Nephron progenitor cell (in vitro differentiated cells): ENCODE results near the gene TMBIM6.

Experiments used
- DNase-seq: peaks from one replicate; pipeline ENCODE4 v3.0.0; 2021
- H3K27ac Mint-ChIP-seq: 2 replicates; pipeline ENCODE4 v1.8.0; 2021; ENCODE audit warnings: mild to moderate bottlenecking, moderate library complexity, mixed read lengths
- H3K27me3 Mint-ChIP-seq: 2 replicates; pipeline ENCODE4 v1.8.0; 2021; ENCODE audit warnings: mild to moderate bottlenecking, low read depth, mixed read lengths; ENCODE audit not compliant: poor library complexity
- H3K36me3 Mint-ChIP-seq: 2 replicates; pipeline ENCODE4 v1.8.0; 2021; ENCODE audit warnings: low read depth, mixed read lengths
- H3K4me1 Mint-ChIP-seq: 2 replicates; pipeline ENCODE4 v1.8.0; 2021; ENCODE audit warnings: mixed read lengths
- H3K4me3 Mint-ChIP-seq: 2 replicates; pipeline ENCODE4 v1.8.0; 2021; ENCODE audit warnings: mild to moderate bottlenecking, moderate library complexity, mixed read lengths
- H3K9me3 Mint-ChIP-seq: 2 replicates; pipeline ENCODE4 v1.8.0; 2021; ENCODE audit warnings: mild to moderate bottlenecking, moderate library complexity, mixed read lengths
- TF ChIP-seq, protein P1 (sequence below): fragments of 200-600 bp; sonication (generic); IDR thresholded peaks from 2 replicates; pipeline ENCODE4 v1.5.0; 2021; ENCODE audit warnings: antibody characterized with exemption

TMBIM6 gene

DNA sequence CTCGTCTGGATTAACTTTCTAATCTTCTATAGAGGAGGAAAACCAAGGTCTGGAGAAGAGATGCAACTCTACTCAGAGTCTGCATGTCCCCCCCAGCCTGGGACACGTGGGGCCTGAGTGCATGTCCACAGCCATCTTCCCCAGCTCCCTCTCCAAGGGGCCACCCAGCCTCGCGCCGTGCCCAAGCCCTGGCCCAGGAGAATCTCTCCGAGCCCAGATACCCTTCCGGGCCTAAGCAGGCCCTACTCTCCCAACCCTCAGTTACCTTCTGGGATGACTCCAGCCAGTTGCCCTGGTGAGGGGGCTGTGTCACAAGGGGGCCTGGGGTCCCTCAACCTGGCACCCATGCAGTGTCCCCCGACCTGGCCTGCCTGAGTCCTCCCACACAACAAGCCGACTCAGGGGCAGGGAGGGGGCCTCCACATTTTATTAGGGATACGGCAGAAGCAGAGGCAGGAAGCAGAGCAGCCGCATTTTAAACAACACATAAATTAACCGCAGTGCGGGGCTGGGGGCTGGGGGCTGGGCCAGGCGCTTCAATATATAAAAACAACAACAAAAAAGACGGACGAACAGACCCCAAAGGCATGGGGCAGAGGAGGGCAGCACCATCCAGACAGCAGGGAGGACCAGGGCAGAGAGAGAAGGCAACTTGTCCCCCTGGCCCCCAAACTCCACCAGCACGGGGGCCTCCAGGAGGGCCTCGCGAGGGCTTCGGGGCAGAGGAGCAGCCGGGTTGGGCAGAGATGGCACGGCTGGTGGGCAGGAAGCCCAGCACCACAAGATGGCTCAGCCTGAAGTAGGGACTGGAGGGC, 49.6 kb downstream of the TMBIM6 start:
- Mint-ChIP-seq H3K27me3 (peaks cover 2% of the 10 kb centered on the region), H3K4me3 (peak overlapping the region; percentile 26), H3K27ac (peak overlapping the region; percentile 80), H3K4me1 (peaks cover 17% of the 10 kb centered on the region), H3K9me3 (peaks cover 8% of the 10 kb centered on the region), H3K36me3 (peaks cover 22% of the 10 kb centered on the region)
- DNase-seq = no peak
- TF ChIP-seq, protein P1, sequence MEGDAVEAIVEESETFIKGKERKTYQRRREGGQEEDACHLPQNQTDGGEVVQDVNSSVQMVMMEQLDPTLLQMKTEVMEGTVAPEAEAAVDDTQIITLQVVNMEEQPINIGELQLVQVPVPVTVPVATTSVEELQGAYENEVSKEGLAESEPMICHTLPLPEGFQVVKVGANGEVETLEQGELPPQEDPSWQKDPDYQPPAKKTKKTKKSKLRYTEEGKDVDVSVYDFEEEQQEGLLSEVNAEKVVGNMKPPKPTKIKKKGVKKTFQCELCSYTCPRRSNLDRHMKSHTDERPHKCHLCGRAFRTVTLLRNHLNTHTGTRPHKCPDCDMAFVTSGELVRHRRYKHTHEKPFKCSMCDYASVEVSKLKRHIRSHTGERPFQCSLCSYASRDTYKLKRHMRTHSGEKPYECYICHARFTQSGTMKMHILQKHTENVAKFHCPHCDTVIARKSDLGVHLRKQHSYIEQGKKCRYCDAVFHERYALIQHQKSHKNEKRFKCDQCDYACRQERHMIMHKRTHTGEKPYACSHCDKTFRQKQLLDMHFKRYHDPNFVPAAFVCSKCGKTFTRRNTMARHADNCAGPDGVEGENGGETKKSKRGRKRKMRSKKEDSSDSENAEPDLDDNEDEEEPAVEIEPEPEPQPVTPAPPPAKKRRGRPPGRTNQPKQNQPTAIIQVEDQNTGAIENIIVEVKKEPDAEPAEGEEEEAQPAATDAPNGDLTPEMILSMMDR = no peak

- no peak for DNase-seq
- H3K4me1 Mint-ChIP-seq = peaks cover 17% of the 10 kb centered on the region
- no peak overlapping the region for H3K27ac Mint-ChIP-seq
- TF ChIP-seq, protein P1 = no peak
- H3K9me3 Mint-ChIP-seq = peaks cover 8% of the 10 kb centered on the region
- H3K27me3 Mint-ChIP-seq = peaks cover 2% of the 10 kb centered on the region
- H3K36me3 Mint-ChIP-seq = peaks cover 22% of the 10 kb centered on the region
- H3K4me3 Mint-ChIP-seq = no peak overlapping the region
Observed at GRCh38 chr12:49791700-49792099, 50.3 kb downstream of the TMBIM6 start.

DNA sequence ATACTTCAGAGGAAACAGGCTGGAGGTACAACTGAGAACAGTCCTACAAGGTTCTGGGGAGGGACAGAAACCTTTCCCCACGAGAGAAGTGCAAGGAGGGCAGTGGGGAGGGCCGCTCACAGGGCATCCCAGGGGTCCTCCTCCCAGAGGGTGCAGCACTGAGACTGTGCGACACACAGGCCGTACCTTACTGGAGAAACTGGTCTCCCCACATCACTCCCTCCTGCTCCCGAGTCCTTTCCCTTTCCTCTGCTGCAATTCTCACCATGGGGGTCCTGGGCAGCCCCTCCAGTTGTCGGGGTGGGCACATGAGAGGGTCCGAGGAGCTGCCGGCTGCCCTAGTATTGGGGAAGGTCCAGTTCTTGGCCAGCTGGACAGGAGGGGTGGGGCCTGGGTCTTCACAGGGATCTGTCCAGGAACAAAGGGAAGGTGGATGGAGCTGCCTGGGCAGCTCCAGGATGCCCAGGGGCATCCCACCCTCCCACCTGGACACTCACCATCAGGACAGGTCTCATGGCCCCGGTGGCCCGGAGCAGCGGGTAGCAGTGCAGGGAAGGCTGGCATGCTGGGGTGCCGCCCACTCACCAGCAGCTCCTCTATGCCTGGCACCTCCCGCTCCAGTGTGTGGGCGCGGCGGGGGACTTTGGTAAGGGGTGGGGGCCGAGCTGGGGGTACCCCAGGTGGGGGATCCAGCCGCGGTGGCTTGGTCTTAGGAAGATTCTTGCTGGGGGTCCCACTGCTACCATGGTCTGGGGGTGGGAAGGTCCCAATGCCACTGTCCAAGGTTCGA, 51.0 kb downstream of the TMBIM6 start:
- TF ChIP-seq, protein P1 = no peak
- H3K27ac Mint-ChIP-seq = no peak overlapping the region
- no peak for DNase-seq
- no peak overlapping the region for H3K4me3 Mint-ChIP-seq
- H3K27me3 Mint-ChIP-seq = peaks cover 2% of the 10 kb centered on the region
- peaks cover 21% of the 10 kb centered on the region for H3K36me3 Mint-ChIP-seq
- H3K4me1 Mint-ChIP-seq = peaks cover 17% of the 10 kb centered on the region
- H3K9me3 Mint-ChIP-seq = peaks cover 7% of the 10 kb centered on the region

DNA sequence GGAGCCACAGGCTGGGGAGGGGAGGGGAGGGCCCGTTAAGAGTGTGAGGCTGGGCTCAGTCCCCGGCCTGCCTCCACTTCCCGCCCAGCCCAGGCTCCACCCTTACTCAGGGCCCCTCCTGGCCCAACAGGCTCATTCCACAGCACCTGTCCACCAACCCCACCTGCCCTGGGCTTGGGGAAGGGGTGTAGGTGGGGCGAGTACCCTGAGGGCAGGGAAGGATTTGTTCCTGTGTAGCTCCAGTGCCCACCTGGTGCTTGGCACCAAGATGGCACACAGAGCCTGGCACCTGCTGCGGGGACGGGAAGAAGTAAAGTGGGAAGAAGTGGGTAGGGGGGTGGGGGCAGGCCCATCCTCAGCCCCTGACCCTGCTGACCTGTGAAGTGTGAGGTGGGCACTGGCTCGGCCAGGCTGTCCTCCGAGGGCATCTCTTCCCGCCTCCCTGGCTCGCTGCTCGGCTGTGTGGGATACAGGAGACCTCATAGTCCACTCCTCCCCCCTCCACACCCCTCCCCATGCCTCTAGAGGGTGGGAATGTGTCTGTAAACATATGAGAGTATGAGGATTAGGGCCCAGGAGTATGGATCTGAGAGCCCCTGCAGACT, 51.7 kb downstream of the TMBIM6 start:
- Mint-ChIP-seq H3K9me3 (peaks cover under 1% of the 10 kb centered on the region), H3K4me3 (no peak overlapping the region)
- TF ChIP-seq, protein P1 = no peak

GRCh38 chr12:49793620-49794019, 52.3 kb downstream of the TMBIM6 start:
- Mint-ChIP-seq H3K27ac (no peak overlapping the region), H3K4me3 (no peak overlapping the region)

More for the DNA sequence above, 51.7 kb downstream of the TMBIM6 start:
- Mint-ChIP-seq H3K36me3 (peaks cover 14% of the 10 kb centered on the region), H3K4me1 (peaks cover 17% of the 10 kb centered on the region), H3K27ac (no peak overlapping the region), H3K27me3 (peaks cover 2% of the 10 kb centered on the region)
- no peak for DNase-seq

More at GRCh38 chr12:49793620-49794019, 52.3 kb downstream of the TMBIM6 start:
- Mint-ChIP-seq H3K27me3 (no peaks in the 10 kb centered on the region), H3K4me1 (peaks cover 17% of the 10 kb centered on the region), H3K9me3 (no peaks in the 10 kb centered on the region), H3K36me3 (peaks cover 13% of the 10 kb centered on the region)
- no peak for DNase-seq
- TF ChIP-seq, protein P1 = no peak
